Neural crest cell (in vitro differentiated cells): Measurements from ENCODE around the gene RYR3. TPM values are rescaled to one million over a fixed set of nuclear protein-coding genes. Genes with fewer than 3 reads are reported as not detected.

Experiments
- DNase-seq: peaks from one replicate; pipeline ENCODE4 v3.0.0; 2021; ENCODE audit warnings: low read depth, mixed read lengths, low spot score
- H3K27ac Mint-ChIP-seq: one replicate; pipeline ENCODE4 v1.8.0; 2021; ENCODE audit warnings: mild to moderate bottlenecking, mixed read lengths; ENCODE audit not compliant: unreplicated experiment
- H3K27me3 Mint-ChIP-seq: 2 replicates; pipeline ENCODE4 v1.8.0; 2021; ENCODE audit warnings: low read depth, mild to moderate bottlenecking, mixed read lengths
- H3K36me3 Mint-ChIP-seq: 2 replicates; pipeline ENCODE4 v1.8.0; 2021; ENCODE audit warnings: low read depth, mild to moderate bottlenecking, mixed read lengths
- H3K4me1 Mint-ChIP-seq: 2 replicates; pipeline ENCODE4 v1.8.0; 2021; ENCODE audit warnings: mixed read lengths
- H3K4me3 Mint-ChIP-seq: one replicate; pipeline ENCODE4 v1.8.0; 2021; ENCODE audit warnings: mild to moderate bottlenecking, mixed read lengths
- H3K9me3 Mint-ChIP-seq: 2 replicates; pipeline ENCODE4 v1.8.0; 2021; ENCODE audit warnings: mixed read lengths
- total RNA-seq: library from RNA; stranded (reverse); gene quantifications from 2 replicates; pipeline ENCODE4 v1.2.1, GENCODE V29; 2021
- TF ChIP-seq, protein P1 (sequence below): fragments of 200-600 bp; sonication (generic); conservative IDR thresholded peaks from 2 replicates; pipeline ENCODE4 v1.5.0; 2021; ENCODE audit warnings: antibody characterized with exemption, mild to moderate bottlenecking

Gene RYR3
- total RNA-seq, 1 donor from 2014 or later = 2.2 TPM

DNA sequence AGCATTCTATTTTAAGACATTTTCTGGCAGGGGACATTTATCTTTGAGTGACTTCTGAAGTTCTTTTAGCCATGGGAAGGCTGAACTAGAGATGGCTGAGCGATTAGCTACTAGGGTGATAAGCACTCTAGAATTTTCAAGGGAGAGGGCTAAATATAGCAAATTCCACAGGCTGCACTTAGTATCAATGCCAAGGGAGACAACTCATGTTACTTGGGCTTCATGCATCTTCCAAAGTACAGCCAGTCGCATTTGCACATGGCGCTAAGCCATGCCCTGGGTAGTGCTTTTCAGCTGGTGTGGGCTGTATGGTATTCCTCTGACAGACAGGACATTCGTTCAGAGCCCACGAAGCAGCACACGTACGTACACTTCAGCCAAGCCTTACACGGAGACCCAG is 69.6 kb downstream of the RYR3 start:
- DNase-seq = no peak
- no peak overlapping the region for H3K4me3 Mint-ChIP-seq
- no peaks in the 10 kb centered on the region for H3K36me3 Mint-ChIP-seq
- no peaks in the 10 kb centered on the region for H3K4me1 Mint-ChIP-seq
- peaks cover 4% of the 10 kb centered on the region for H3K9me3 Mint-ChIP-seq
- TF ChIP-seq, protein P1, sequence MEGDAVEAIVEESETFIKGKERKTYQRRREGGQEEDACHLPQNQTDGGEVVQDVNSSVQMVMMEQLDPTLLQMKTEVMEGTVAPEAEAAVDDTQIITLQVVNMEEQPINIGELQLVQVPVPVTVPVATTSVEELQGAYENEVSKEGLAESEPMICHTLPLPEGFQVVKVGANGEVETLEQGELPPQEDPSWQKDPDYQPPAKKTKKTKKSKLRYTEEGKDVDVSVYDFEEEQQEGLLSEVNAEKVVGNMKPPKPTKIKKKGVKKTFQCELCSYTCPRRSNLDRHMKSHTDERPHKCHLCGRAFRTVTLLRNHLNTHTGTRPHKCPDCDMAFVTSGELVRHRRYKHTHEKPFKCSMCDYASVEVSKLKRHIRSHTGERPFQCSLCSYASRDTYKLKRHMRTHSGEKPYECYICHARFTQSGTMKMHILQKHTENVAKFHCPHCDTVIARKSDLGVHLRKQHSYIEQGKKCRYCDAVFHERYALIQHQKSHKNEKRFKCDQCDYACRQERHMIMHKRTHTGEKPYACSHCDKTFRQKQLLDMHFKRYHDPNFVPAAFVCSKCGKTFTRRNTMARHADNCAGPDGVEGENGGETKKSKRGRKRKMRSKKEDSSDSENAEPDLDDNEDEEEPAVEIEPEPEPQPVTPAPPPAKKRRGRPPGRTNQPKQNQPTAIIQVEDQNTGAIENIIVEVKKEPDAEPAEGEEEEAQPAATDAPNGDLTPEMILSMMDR = no peak
- no peak overlapping the region for H3K27ac Mint-ChIP-seq
- H3K27me3 Mint-ChIP-seq = no peaks in the 10 kb centered on the region

DNA sequence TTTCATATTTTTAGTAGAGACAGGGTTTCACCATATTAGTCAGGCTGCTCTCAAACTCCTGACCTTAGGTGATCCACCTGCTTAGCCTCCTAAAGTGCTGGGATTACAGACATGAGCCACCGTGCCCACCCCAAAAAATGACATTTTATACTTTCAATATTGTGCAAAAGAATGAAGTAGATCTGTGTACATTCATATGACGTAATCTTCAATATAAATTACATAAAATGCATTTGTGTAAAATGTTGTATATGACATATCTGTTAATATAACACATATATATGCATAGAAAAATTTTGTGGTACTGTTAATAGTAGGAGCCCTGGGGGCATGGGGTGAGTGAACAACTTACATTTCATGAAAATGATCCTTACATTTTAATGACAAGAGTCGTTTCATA is 71.7 kb downstream of the RYR3 start:
- Mint-ChIP-seq H3K27me3 (no peaks in the 10 kb centered on the region), H3K4me3 (no peak overlapping the region), H3K9me3 (no peaks in the 10 kb centered on the region), H3K27ac (no peak overlapping the region), H3K36me3 (no peaks in the 10 kb centered on the region), H3K4me1 (no peaks in the 10 kb centered on the region)
- TF ChIP-seq, protein P1 = no peak
- no peak for DNase-seq

GRCh38 chr15:33384307-33384706 is 73.5 kb downstream of the RYR3 start:
- Mint-ChIP-seq H3K27ac (no peak overlapping the region), H3K27me3 (no peaks in the 10 kb centered on the region), H3K36me3 (no peaks in the 10 kb centered on the region), H3K9me3 (no peaks in the 10 kb centered on the region), H3K4me3 (no peak overlapping the region), H3K4me1 (no peaks in the 10 kb centered on the region)
- no peak for DNase-seq
- TF ChIP-seq, protein P1 = no peak

GRCh38 chr15:33392453-33392852 is 81.7 kb downstream of the RYR3 start:
- TF ChIP-seq, protein P1 = peak; percentile 16
- Mint-ChIP-seq H3K36me3 (no peaks in the 10 kb centered on the region), H3K27ac (no peak overlapping the region), H3K27me3 (no peaks in the 10 kb centered on the region), H3K4me3 (no peak overlapping the region), H3K9me3 (no peaks in the 10 kb centered on the region), H3K4me1 (no peaks in the 10 kb centered on the region)
- no peak for DNase-seq

GRCh38 chr15:33393546-33393945 is 82.8 kb downstream of the RYR3 start:
- H3K27ac Mint-ChIP-seq = no peak overlapping the region
- H3K27me3 Mint-ChIP-seq = no peaks in the 10 kb centered on the region
- TF ChIP-seq, protein P1 = no peak
- no peak overlapping the region for H3K4me3 Mint-ChIP-seq
- DNase-seq = no peak
- no peaks in the 10 kb centered on the region for H3K36me3 Mint-ChIP-seq
- H3K9me3 Mint-ChIP-seq = no peaks in the 10 kb centered on the region
- H3K4me1 Mint-ChIP-seq = peaks cover 4% of the 10 kb centered on the region

- Mint-ChIP-seq H3K27me3 (no peaks in the 10 kb centered on the region), H3K4me1 (peaks cover 4% of the 10 kb centered on the region), H3K4me3 (no peak overlapping the region), H3K36me3 (no peaks in the 10 kb centered on the region), H3K9me3 (no peaks in the 10 kb centered on the region), H3K27ac (no peak overlapping the region)
- no peak for DNase-seq
- TF ChIP-seq, protein P1 = no peak
These were observed 84.6 kb downstream of the RYR3 start for GRCh38 chr15:33395321-33395720.
